GM19468 (cell line): ENCODE data around the gene PAEP.
"Not testable (repeated sequence)": the region's sequence is repeated elsewhere in the genome, so short reads cannot be mapped to it uniquely, and the experiment has no call there.

Source experiments
- ATAC-seq: cut with Tn5 transposase; IDR thresholded peaks from one replicate; pipeline ENCODE4 v1.9.1; 2021; ENCODE audit warnings: mild to moderate bottlenecking, moderate library complexity, moderate number of reproducible peaks; ENCODE audit not compliant: unreplicated experiment; ENCODE audit errors: extremely low read depth

Gene PAEP

GRCh38 chr9:135561391-135562234 is at the start of gene PAEP:
Gene PAEP, plus strand, starts transcription at chr9:135561756.
- ATAC-seq = no peak

- ATAC-seq = no peak
These were observed 49.3 kb upstream of the PAEP start for GRCh38 chr9:135512241-135512603.

GRCh38 chr9:135512904-135513303 is 48.7 kb upstream of the PAEP start:
- ATAC-seq = no peak

GRCh38 chr9:135513351-135513846 is 48.2 kb upstream of the PAEP start:
- no peak for ATAC-seq

GRCh38 chr9:135513906-135514305 is 47.6 kb upstream of the PAEP start:
- not testable (repeated sequence) for ATAC-seq

- ATAC-seq = no peak
These were observed 47.0 kb upstream of the PAEP start for GRCh38 chr9:135514342-135515082.

- ATAC-seq = no peak
These were observed 46.2 kb upstream of the PAEP start for GRCh38 chr9:135515083-135515951.

- ATAC-seq = no peak
These were observed 45.3 kb upstream of the PAEP start for GRCh38 chr9:135516132-135516860.

GRCh38 chr9:135517407-135517822 is 44.1 kb upstream of the PAEP start:
- no peak for ATAC-seq

- no peak for ATAC-seq
These were observed 42.2 kb upstream of the PAEP start for GRCh38 chr9:135519179-135519971.

- ATAC-seq = no peak
These were observed 40.5 kb upstream of the PAEP start, which contains the start of gene LCN1 for GRCh38 chr9:135520916-135521607. Gene LCN1, plus strand, starts transcription at chr9:135521440. Its CDS starts 58 bp downstream, at chr9:135521498.

GRCh38 chr9:135521608-135522095 is 39.9 kb upstream of the PAEP start:
- no peak for ATAC-seq

- ATAC-seq = no peak
These were observed 39.2 kb upstream of the PAEP start for GRCh38 chr9:135522137-135522877.

- ATAC-seq = no peak
These were observed 38.6 kb upstream of the PAEP start for GRCh38 chr9:135522931-135523330.

- no peak for ATAC-seq
These were observed 37.9 kb upstream of the PAEP start for GRCh38 chr9:135523521-135524129.

GRCh38 chr9:135524130-135524861 is 37.3 kb upstream of the PAEP start:
- ATAC-seq = no peak
